HEK293T (cell line): ENCODE results near the gene PWWP2A.

Source experiments
- ARNT ChIP-seq: fragments of 450-650 bp; IDR thresholded peaks from 2 replicates; pipeline ENCODE4 v1.6.1; 2017; ENCODE audit warnings: mild to moderate bottlenecking
- BHLHE40 ChIP-seq: fragments of 450-650 bp; IDR thresholded peaks from 2 replicates; pipeline ENCODE4 v1.6.1; 2016; ENCODE audit warnings: mild to moderate bottlenecking, moderate library complexity, borderline replicate concordance
- CTBP1 ChIP-seq: fragments of 450-650 bp; IDR thresholded peaks from 2 replicates; pipeline ENCODE4 v1.6.1; 2016; ENCODE audit warnings: borderline replicate concordance
- ELF4 ChIP-seq: fragments of 450-650 bp; IDR thresholded peaks from 2 replicates; pipeline ENCODE4 v1.6.1; 2017; ENCODE audit warnings: antibody characterized with exemption
- FOXK2 ChIP-seq: fragments of 450-650 bp; IDR thresholded peaks from 2 replicates; pipeline ENCODE4 v1.6.1; 2016; ENCODE audit warnings: mild to moderate bottlenecking
- FOXM1 ChIP-seq: fragments of 450-650 bp; IDR thresholded peaks from 2 replicates; pipeline ENCODE4 v1.6.1; 2017; ENCODE audit warnings: mild to moderate bottlenecking, borderline replicate concordance
- HDGF ChIP-seq: fragments of 450-650 bp; IDR thresholded peaks from 2 replicates; pipeline ENCODE4 v1.6.1; 2017; ENCODE audit warnings: antibody characterized with exemption, borderline replicate concordance
- L3MBTL2 ChIP-seq: fragments of 450-650 bp; conservative IDR thresholded peaks from 2 replicates; pipeline ENCODE4 v1.6.1; 2016; ENCODE audit warnings: mild to moderate bottlenecking
- LEF1 ChIP-seq: fragments of 450-650 bp; IDR thresholded peaks from 2 replicates; pipeline ENCODE4 v1.6.1; 2017; ENCODE audit warnings: mild to moderate bottlenecking, borderline replicate concordance
- PKNOX1 ChIP-seq: fragments of 450-650 bp; IDR thresholded peaks from 2 replicates; pipeline ENCODE4 v1.6.1; 2016
- SUZ12 ChIP-seq: fragments of 450-650 bp; IDR thresholded peaks from 2 replicates; pipeline ENCODE4 v1.6.1; 2016; ENCODE audit warnings: mild to moderate bottlenecking
- TARDBP ChIP-seq: fragments of 450-650 bp; IDR thresholded peaks from 2 replicates; pipeline ENCODE4 v1.6.1; 2016

GRCh38 chr5:160155017-160155750 lies 35.9 kb upstream of the PWWP2A start:
- TF ChIP-seq BHLHE40 = no peak
- TF ChIP-seq L3MBTL2 = no peak
- no peak for TF ChIP-seq PKNOX1
- no peak for TF ChIP-seq TARDBP
- TF ChIP-seq ARNT = no peak
- no peak for TF ChIP-seq SUZ12
- TF ChIP-seq ELF4 = no peak
- TF ChIP-seq HDGF = no peak
- no peak for TF ChIP-seq FOXK2
- no peak for TF ChIP-seq LEF1
- no peak for TF ChIP-seq FOXM1
- TF ChIP-seq CTBP1 = no peak
